ENCODE results near the gene PITRM1. TPM values are rescaled to one million over a fixed set of nuclear protein-coding genes. Genes with fewer than 3 reads are reported as not detected.

Gene PITRM1
- polyA plus RNA-seq, 1 experiment, result 68.5 TPM

GRCh38 chr10:3145366-3145765 lies 27.2 kb downstream of the PITRM1 start:
- Histone ChIP-seq H3K36me3 (ENCODE audit: control insufficient read depth, insufficient read depth, low read length) (peaks cover 39% of the 10 kb centered on the region), H3K27me3 (ENCODE audit: control insufficient read depth, insufficient read depth, low read length) (no peaks in the 10 kb centered on the region), H3K4me3 (ENCODE audit: low read depth, low read length) (no peak overlapping the region)
- POLR2A ChIA-PET, result no interaction called here
- DNase-seq (ENCODE audit: low read depth), result no peak
- CTCF ChIA-PET, result no interaction called here
- TF ChIP-seq CTCF (IDR thresholded peaks at IDR 0.05; ENCODE audit: insufficient read depth, low read depth, low read length), result no peak

- peaks cover 43% of the 10 kb centered on the region for H3K36me3 ChIP-seq (ENCODE audit: control insufficient read depth, insufficient read depth, low read length)
- DNase-seq (ENCODE audit: low read depth), result no peak
- H3K27me3 ChIP-seq (ENCODE audit: control insufficient read depth, insufficient read depth, low read length), result no peaks in the 10 kb centered on the region
- ChIA-PET POLR2A (no interaction called here), CTCF (interaction anchor here (0.7 kb wide), 1 partner anchor 23 kb away, joined by 3 read pairs; no protein-coding TSS in a partner anchor)
- TF ChIP-seq CTCF (IDR thresholded peaks at IDR 0.05; ENCODE audit: insufficient read depth, low read depth, low read length), result no peak
- H3K4me3 ChIP-seq (ENCODE audit: low read depth, low read length), result no peak overlapping the region
These were observed 28.7 kb downstream of the PITRM1 start for GRCh38 chr10:3143791-3144434.

GRCh38 chr10:3143366-3143765 lies 29.2 kb downstream of the PITRM1 start:
- H3K4me3 ChIP-seq (ENCODE audit: low read depth, low read length), result no peak overlapping the region
- H3K36me3 ChIP-seq (ENCODE audit: control insufficient read depth, insufficient read depth, low read length), result peaks cover 44% of the 10 kb centered on the region
- no peak for DNase-seq (ENCODE audit: low read depth)
- ChIA-PET POLR2A (no interaction called here), CTCF (no interaction called here)
- no peaks in the 10 kb centered on the region for H3K27me3 ChIP-seq (ENCODE audit: control insufficient read depth, insufficient read depth, low read length)
- no peak for TF ChIP-seq CTCF (IDR thresholded peaks at IDR 0.05; ENCODE audit: insufficient read depth, low read depth, low read length)

- POLR2A ChIA-PET, result no interaction called here
- peaks cover 45% of the 10 kb centered on the region for H3K36me3 ChIP-seq (ENCODE audit: control insufficient read depth, insufficient read depth, low read length)
- no peak for DNase-seq (ENCODE audit: low read depth)
- CTCF ChIA-PET, result no interaction called here
- TF ChIP-seq CTCF (IDR thresholded peaks at IDR 0.05; ENCODE audit: insufficient read depth, low read depth, low read length), result no peak
- H3K27me3 ChIP-seq (ENCODE audit: control insufficient read depth, insufficient read depth, low read length), result no peaks in the 10 kb centered on the region
- no peak overlapping the region for H3K4me3 ChIP-seq (ENCODE audit: low read depth, low read length)
These were observed 30.3 kb downstream of the PITRM1 start for GRCh38 chr10:3142146-3142875.

GRCh38 chr10:3141351-3142005 lies 31.1 kb downstream of the PITRM1 start:
- Histone ChIP-seq H3K4me3 (ENCODE audit: low read depth, low read length) (no peak overlapping the region), H3K27me3 (ENCODE audit: control insufficient read depth, insufficient read depth, low read length) (no peaks in the 10 kb centered on the region), H3K36me3 (ENCODE audit: control insufficient read depth, insufficient read depth, low read length) (peaks cover 50% of the 10 kb centered on the region)
- DNase-seq (ENCODE audit: low read depth), result no peak
- ChIA-PET CTCF (interaction anchor here (1.0 kb wide), 1 partner anchor 27 kb away, joined by 3 read pairs; no protein-coding TSS in a partner anchor), POLR2A (no interaction called here)
- no peak for TF ChIP-seq CTCF (IDR thresholded peaks at IDR 0.05; ENCODE audit: insufficient read depth, low read depth, low read length)

Data from BJ (cell line).